ENCODE measurements around the gene ERG. TPM values are rescaled to one million over a fixed set of nuclear protein-coding genes. Genes with fewer than 3 reads are reported as not detected.

The ERG gene
- total and polyA plus RNA-seq, 4 donors, result 3.3 to 6.0 (median 4.1) TPM

GRCh38 chr21:38495696-38496095, 2.6 kb downstream of the ERG start:
- 58% methylated on average over 2 of the region's 2 CpGs for WGBS
- Histone ChIP-seq H3K9ac (ENCODE audit: low read depth in 1 of 2, low read length in 2 of 2) (no peak overlapping the region), H3K27ac (ENCODE audit: low read depth in 1 of 2, low read length in 2 of 2) (no peak overlapping the region), H3K27me3 (ENCODE audit: control insufficient read depth in 4 of 4, insufficient read depth in 4 of 4, low read length in 3 of 4) (peaks cover 0 to 4% (median under 1%) of the 10 kb centered on the region in 4 donors), H3K9me3 (ENCODE audit: control insufficient read depth in 4 of 4, low read length in 3 of 4) (no peaks in the 10 kb centered on the region), H3K36me3 (ENCODE audit: control insufficient read depth in 4 of 4, insufficient read depth in 3 of 4, low read depth in 1 of 4, low read length in 3 of 4) (peaks cover 0 to 2% (median 0%) of the 10 kb centered on the region in 4 donors), H3K4me3 (ENCODE audit: low read depth in 1 of 3, low read length in 3 of 3) (peak overlapping the region in 1 of 3 donors; percentile 29), H3K4me1 (ENCODE audit: control insufficient read depth in 4 of 4, insufficient read depth in 4 of 4, low read length in 3 of 4) (no peaks in the 10 kb centered on the region)
- TF ChIP-seq FOXA1 (IDR thresholded peaks at IDR 0.05) (no peak), ATF3 (IDR thresholded peaks at IDR 0.05) (no peak), JUND (IDR thresholded peaks at IDR 0.05) (no peak), TAF1 (conservative IDR thresholded peaks at IDR 0.05) (no peak), SP1 (IDR thresholded peaks at IDR 0.05) (no peak)
- DNase-seq (ENCODE audit: low spot score), result no peak

GRCh38 chr21:38495242-38495641, 3.0 kb downstream of the ERG start:
- Histone ChIP-seq H3K9me3 (ENCODE audit: control insufficient read depth in 4 of 4, low read length in 3 of 4) (no peaks in the 10 kb centered on the region), H3K27ac (ENCODE audit: low read depth in 1 of 2, low read length in 2 of 2) (peak overlapping the region in 1 of 2 donors; percentile 12), H3K9ac (ENCODE audit: low read depth in 1 of 2, low read length in 2 of 2) (peak overlapping the region in 1 of 2 donors; percentile 31), H3K4me3 (ENCODE audit: low read depth in 1 of 3, low read length in 3 of 3) (peak overlapping the region in 2 of 3 donors; percentile 8 to 29), H3K27me3 (ENCODE audit: control insufficient read depth in 4 of 4, insufficient read depth in 4 of 4, low read length in 3 of 4) (peaks cover 0 to 4% (median under 1%) of the 10 kb centered on the region in 4 donors), H3K4me1 (ENCODE audit: control insufficient read depth in 4 of 4, insufficient read depth in 4 of 4, low read length in 3 of 4) (no peaks in the 10 kb centered on the region), H3K36me3 (ENCODE audit: control insufficient read depth in 4 of 4, insufficient read depth in 3 of 4, low read depth in 1 of 4, low read length in 3 of 4) (peaks cover 0 to 2% (median 0%) of the 10 kb centered on the region in 4 donors)
- DNase-seq (ENCODE audit: low spot score), result no peak
- TF ChIP-seq TAF1 (conservative IDR thresholded peaks at IDR 0.05) (no peak), JUND (IDR thresholded peaks at IDR 0.05) (no peak), YY1 (IDR thresholded peaks at IDR 0.05) (no peak), GABPA (IDR thresholded peaks at IDR 0.05 in 1 of 2, conservative IDR thresholded peaks at IDR 0.05 in 1 of 2) (no peak), HNF4A (conservative IDR thresholded peaks at IDR 0.05) (no peak), MAX (IDR thresholded peaks at IDR 0.05) (no peak), REST (IDR thresholded peaks at IDR 0.05) (no peak), FOXA2 (IDR thresholded peaks at IDR 0.05) (no peak), SP1 (IDR thresholded peaks at IDR 0.05) (no peak), NR2F2 (IDR thresholded peaks at IDR 0.05) (no peak), RAD21 (IDR thresholded peaks at IDR 0.05) (no peak), RXRA (IDR thresholded peaks at IDR 0.05) (no peak), ATF3 (IDR thresholded peaks at IDR 0.05) (no peak), FOXA1 (IDR thresholded peaks at IDR 0.05) (no peak)
- WGBS, result 59% methylated on average over 5 of the region's 5 CpGs

GRCh38 chr21:38494703-38495102, 3.6 kb downstream of the ERG start:
- no peaks in the 10 kb centered on the region for H3K9me3 ChIP-seq (ENCODE audit: control insufficient read depth in 4 of 4, low read length in 3 of 4)
- peaks cover 0 to 2% (median 0%) of the 10 kb centered on the region in 4 donors for H3K36me3 ChIP-seq (ENCODE audit: control insufficient read depth in 4 of 4, insufficient read depth in 3 of 4, low read depth in 1 of 4, low read length in 3 of 4)
- H3K4me3 ChIP-seq (ENCODE audit: low read depth in 1 of 3, low read length in 3 of 3), result no peak overlapping the region
- peak overlapping the region in 1 of 2 donors; percentile 31 for H3K9ac ChIP-seq (ENCODE audit: low read depth in 1 of 2, low read length in 2 of 2)
- no peak overlapping the region for H3K27ac ChIP-seq (ENCODE audit: low read depth in 1 of 2, low read length in 2 of 2)
- WGBS, result 50% methylated on average over 6 of the region's 6 CpGs
- no peak for DNase-seq (ENCODE audit: low spot score)
- H3K27me3 ChIP-seq (ENCODE audit: control insufficient read depth in 4 of 4, insufficient read depth in 4 of 4, low read length in 3 of 4), result peaks cover 0 to 4% (median under 1%) of the 10 kb centered on the region in 4 donors
- H3K4me1 ChIP-seq (ENCODE audit: control insufficient read depth in 4 of 4, insufficient read depth in 4 of 4, low read length in 3 of 4), result no peaks in the 10 kb centered on the region
- TF ChIP-seq ZBTB33 (IDR thresholded peaks at IDR 0.05) (no peak), TAF1 (conservative IDR thresholded peaks at IDR 0.05) (no peak), EGR1 (IDR thresholded peaks at IDR 0.05; ENCODE audit: low read depth in 2 of 2) (no peak), JUND (IDR thresholded peaks at IDR 0.05) (no peak), HNF4A (conservative IDR thresholded peaks at IDR 0.05) (no peak), CTCF (IDR thresholded peaks at IDR 0.05; ENCODE audit: low read depth, low read length, missing input control) (no peak), MAX (IDR thresholded peaks at IDR 0.05) (no peak), GABPA (IDR thresholded peaks at IDR 0.05 in 1 of 2, conservative IDR thresholded peaks at IDR 0.05 in 1 of 2) (no peak), FOXA1 (IDR thresholded peaks at IDR 0.05) (no peak), NR2F2 (IDR thresholded peaks at IDR 0.05) (no peak), RAD21 (IDR thresholded peaks at IDR 0.05) (no peak)
